Upper lobe of right lung (tissue), 1 donor: ENCODE measurements around the gene FAM32A. TPM values are rescaled to one million over a fixed set of nuclear protein-coding genes. Genes with fewer than 3 reads are reported as not detected.

Experiments used
- ATAC-seq: fragments of 200-7000 bp; cut with Tn5 transposase; one replicate; pipeline ENCODE4 v1.9.1; 2020; ENCODE audit warnings: mild to moderate bottlenecking, moderate library complexity
- DNase-seq: peaks from one replicate; pipeline ENCODE4 v3.0.0-alpha.2; 2020
- H3K27ac ChIP-seq: fragments of 200-600 bp; one replicate; pipeline ENCODE4 v1.8.0; 2022
- H3K27me3 ChIP-seq: fragments of 200-600 bp; one replicate; pipeline ENCODE4 v1.8.0; 2022; ENCODE audit warnings: mild to moderate bottlenecking
- H3K36me3 ChIP-seq: fragments of 200-600 bp; one replicate; pipeline ENCODE4 v1.8.0; 2022
- H3K4me1 ChIP-seq: fragments of 200-600 bp; one replicate; pipeline ENCODE4 v1.8.0; 2022
- H3K4me3 ChIP-seq: fragments of 200-600 bp; one replicate; pipeline ENCODE4 v1.8.0; 2022; ENCODE audit warnings: mild to moderate bottlenecking
- H3K9me3 ChIP-seq: fragments of 200-600 bp; one replicate; pipeline ENCODE4 v1.8.0; 2022
- CTCF ChIP-seq: fragments of 200-600 bp; IDR thresholded peaks from one replicate; pipeline ENCODE4 v1.8.0; 2022; ENCODE audit warnings: antibody characterized with exemption
- intact Hi-C: fragments of 100-400 bp; cut with DNase I; formaldehyde crosslinking; loops from one replicate; pipeline ENCODE4 v1.11.0; 2022
- total RNA-seq: library from RNA; stranded (reverse); fragmentation: NEBNext Ultra II Directional; extraction: Animal tissue kit (Norgen Biotek cat#: 25700); gene quantifications from one replicate; pipeline ENCODE4 v1.2.1, GENCODE V29; 2021
- donor health status: DM: no; HTN: yes; CAD: no; lungs with severe emphysema.

FAM32A gene
- total RNA-seq, 1 donor from 2014 or later: 56.4 TPM

- TF ChIP-seq CTCF: no peak
- no peaks in the 10 kb centered on the region for H3K27me3 ChIP-seq
- H3K9me3 ChIP-seq: no peaks in the 10 kb centered on the region
- H3K36me3 ChIP-seq: peaks cover 67% of the 10 kb centered on the region
- H3K27ac ChIP-seq: no peak overlapping the region
- H3K4me3 ChIP-seq: no peak overlapping the region
- intact Hi-C loops: no loop called here
- ATAC-seq: no peak
- DNase-seq: no peak
- no peaks in the 10 kb centered on the region for H3K4me1 ChIP-seq
Measured at GRCh38 chr19:16213076-16213475, 27.9 kb downstream of the FAM32A start.

GRCh38 chr19:16216744-16217670 is 31.8 kb downstream of the FAM32A start:
- no peaks in the 10 kb centered on the region for H3K4me1 ChIP-seq
- no peak for DNase-seq
- no peak for TF ChIP-seq CTCF
- ATAC-seq: peak; percentile 66
- H3K27me3 ChIP-seq: no peaks in the 10 kb centered on the region
- intact Hi-C loops: no loop called here
- H3K27ac ChIP-seq: peak overlapping the region; percentile 6
- peaks cover 56% of the 10 kb centered on the region for H3K36me3 ChIP-seq
- no peak overlapping the region for H3K4me3 ChIP-seq
- H3K9me3 ChIP-seq: peaks cover 21% of the 10 kb centered on the region

DNA sequence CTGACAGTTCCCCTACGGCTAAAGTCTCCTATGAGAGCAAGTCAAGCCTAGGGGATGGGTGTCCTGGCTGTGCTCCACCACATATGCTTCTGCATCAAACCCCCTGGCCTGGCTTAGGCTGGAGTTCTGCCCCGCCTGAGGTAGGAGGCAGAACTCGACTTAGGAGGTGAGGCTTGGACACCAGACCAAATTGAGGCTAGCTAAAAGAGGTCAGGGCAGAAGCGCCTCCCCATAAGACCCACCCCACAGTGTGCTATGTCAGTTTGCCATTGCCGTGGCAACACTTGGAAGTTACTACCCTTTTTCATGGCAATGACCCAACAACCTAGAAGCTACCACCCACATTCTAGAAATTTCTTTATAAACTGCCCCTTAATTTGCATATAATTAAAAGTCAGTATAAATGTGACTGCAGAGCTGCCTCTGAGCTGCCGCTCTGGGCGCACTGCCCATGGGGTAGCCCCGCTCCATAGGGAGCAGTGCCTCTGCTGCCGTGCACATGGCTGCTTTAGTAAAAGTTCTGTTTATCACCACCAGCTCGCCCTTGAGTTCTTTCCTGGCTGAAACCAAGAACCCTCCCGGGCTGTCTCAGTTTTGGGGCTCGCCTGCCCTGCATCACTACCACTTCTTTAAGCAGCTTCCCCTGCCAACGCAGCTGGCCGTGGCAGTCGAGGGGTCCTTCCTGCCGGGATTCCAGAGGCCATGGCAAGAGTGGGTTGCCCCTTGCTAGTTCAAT is 32.7 kb downstream of the FAM32A start:
- H3K4me1 ChIP-seq: no peaks in the 10 kb centered on the region
- peaks cover 24% of the 10 kb centered on the region for H3K9me3 ChIP-seq
- H3K4me3 ChIP-seq: no peak overlapping the region
- no peak for TF ChIP-seq CTCF
- no peak overlapping the region for H3K27ac ChIP-seq
- DNase-seq (no peak), ATAC-seq (no peak)
- no peaks in the 10 kb centered on the region for H3K27me3 ChIP-seq
- intact Hi-C loops: no loop called here
- peaks cover 56% of the 10 kb centered on the region for H3K36me3 ChIP-seq

DNA sequence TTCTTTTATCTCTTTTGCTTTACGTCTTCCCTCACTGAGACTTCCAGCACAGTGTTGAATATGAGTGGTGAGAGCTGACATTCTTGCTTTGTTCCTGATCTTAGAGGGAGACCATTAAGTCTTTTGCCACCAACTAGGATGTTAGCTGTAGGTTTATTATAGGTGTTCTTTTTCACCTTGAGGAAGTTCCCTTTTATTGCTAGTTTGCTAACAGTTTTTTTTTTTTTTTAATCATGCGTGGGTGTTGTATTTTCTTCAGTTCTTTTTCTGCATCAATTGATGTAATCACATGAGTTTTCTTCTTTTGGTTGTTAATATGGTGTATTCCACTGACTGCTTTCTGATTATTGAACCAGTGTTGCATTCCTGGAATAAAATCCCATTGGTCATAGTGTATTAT is 33.6 kb downstream of the FAM32A start:
- H3K27me3 ChIP-seq: no peaks in the 10 kb centered on the region
- peaks cover 61% of the 10 kb centered on the region for H3K36me3 ChIP-seq
- no peak overlapping the region for H3K27ac ChIP-seq
- no peak for TF ChIP-seq CTCF
- H3K4me3 ChIP-seq: no peak overlapping the region
- no peaks in the 10 kb centered on the region for H3K4me1 ChIP-seq
- intact Hi-C loops: no loop called here
- peaks cover 24% of the 10 kb centered on the region for H3K9me3 ChIP-seq
- ATAC-seq: no peak
- no peak for DNase-seq

DNA sequence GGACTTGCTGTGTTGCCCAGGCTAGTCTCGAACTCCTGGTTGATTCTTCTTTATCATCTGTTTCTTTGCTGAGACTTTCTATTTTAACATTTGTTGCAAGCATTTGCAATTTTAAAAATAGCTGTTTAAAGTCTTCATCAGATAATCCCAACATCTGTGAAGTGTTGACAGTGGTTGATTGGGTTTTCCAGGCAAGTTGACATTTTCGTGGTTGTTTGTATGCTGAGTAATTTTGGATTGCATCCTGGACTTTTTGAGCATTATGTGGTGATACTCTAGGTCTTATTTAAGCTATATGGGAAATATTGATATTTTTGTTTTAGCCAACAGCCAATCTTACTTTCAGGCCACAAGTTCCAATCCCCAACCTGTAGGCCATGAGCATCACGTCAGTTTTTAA is 37.6 kb downstream of the FAM32A start:
- no peak overlapping the region for H3K27ac ChIP-seq
- peaks cover 78% of the 10 kb centered on the region for H3K36me3 ChIP-seq
- peaks cover 24% of the 10 kb centered on the region for H3K9me3 ChIP-seq
- ATAC-seq (no peak), DNase-seq (no peak)
- H3K4me1 ChIP-seq: no peaks in the 10 kb centered on the region
- H3K27me3 ChIP-seq: no peaks in the 10 kb centered on the region
- TF ChIP-seq CTCF: no peak
- H3K4me3 ChIP-seq: no peak overlapping the region
- intact Hi-C loops: no loop called here
